Right ventricle myocardium inferior (tissue), 1 donor: ENCODE data around the gene EDN3. TPM values are rescaled to one million over a fixed set of nuclear protein-coding genes. Genes with fewer than 3 reads are reported as not detected.
"Not testable (repeated sequence)": the region's sequence is repeated elsewhere in the genome, so short reads cannot be mapped to it uniquely, and the experiment has no call there.

Experiments
- ATAC-seq: fragments of 200-7000 bp; cut with Tn5 transposase; one replicate; pipeline ENCODE4 v1.9.1; 2020; ENCODE audit warnings: mild to moderate bottlenecking, moderate library complexity
- DNase-seq: peaks from one replicate; pipeline ENCODE4 v3.0.0; 2021; ENCODE audit errors: missing footprints
- intact Hi-C: fragments of 100-400 bp; cut with DNase I; formaldehyde crosslinking; loops from one replicate; pipeline ENCODE4 v1.11.0; 2022
- total RNA-seq: library from RNA; stranded (reverse); fragmentation: NEBNext Ultra II Directional; extraction: Animal tissue kit (Norgen Biotek cat#: 25700); gene quantifications from one replicate; pipeline ENCODE4 v1.2.1, GENCODE V29; 2021
- donor health status: DM: no; HTN: yes; CAD: no; lungs with severe emphysema.

Gene EDN3
- total RNA-seq, 1 donor from 2014 or later: not detected

- no peak for ATAC-seq
- DNase-seq: no peak
- intact Hi-C loops: no loop called here
These were observed 31.4 kb downstream of the EDN3 start for GRCh38 chr20:59331721-59332329.

DNA sequence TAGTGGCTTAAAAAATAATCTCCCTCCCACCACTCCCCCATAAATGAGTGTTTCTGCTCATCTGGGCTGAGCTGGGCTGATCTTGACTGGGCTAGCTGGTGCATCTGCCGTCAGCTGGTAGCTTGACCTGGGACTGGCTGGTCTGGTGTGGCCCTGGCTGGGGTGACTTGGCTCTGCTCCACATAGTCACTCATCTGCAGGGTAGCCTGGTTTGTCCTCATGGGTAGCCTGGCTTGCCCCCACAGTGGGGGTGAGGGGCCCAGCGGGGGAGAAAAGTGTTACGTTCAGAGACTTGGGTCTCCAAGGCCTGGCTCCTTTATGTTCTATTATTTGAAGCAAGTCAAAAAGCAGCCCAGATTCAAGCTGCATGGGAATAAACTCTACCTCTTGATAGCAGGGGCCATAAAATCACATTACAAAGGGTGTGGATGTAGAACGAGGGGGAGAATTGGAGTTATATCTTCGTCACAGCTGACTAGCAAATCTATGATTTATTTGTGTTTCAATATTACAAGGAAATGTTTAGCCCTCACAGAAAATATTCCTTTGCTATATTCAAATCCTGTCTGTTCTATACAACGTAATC lies 32.9 kb downstream of the EDN3 start:
- no peak for ATAC-seq
- intact Hi-C loops: no loop called here
- no peak for DNase-seq

DNA sequence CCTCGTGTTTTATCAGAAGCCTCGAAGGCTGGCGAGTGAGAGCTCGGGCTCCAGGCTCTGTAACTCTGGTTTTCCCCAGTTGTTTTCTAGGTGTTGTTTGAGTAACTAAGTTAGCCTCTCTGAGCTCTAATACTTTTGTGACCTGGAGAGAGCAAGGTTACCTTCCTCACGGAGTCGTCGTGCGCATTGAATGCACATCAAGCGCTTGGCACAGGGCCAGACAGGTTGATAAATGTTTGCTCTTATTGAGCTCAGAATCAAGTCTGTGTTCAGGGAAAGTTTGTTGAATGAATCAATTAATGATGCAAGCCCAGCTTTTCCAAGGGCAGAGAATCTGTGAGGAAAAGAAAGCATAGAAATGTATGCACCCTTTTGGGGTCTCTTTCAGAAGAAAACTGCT lies 33.5 kb downstream of the EDN3 start:
- ATAC-seq: no peak
- no peak for DNase-seq
- intact Hi-C loops: no loop called here

DNA sequence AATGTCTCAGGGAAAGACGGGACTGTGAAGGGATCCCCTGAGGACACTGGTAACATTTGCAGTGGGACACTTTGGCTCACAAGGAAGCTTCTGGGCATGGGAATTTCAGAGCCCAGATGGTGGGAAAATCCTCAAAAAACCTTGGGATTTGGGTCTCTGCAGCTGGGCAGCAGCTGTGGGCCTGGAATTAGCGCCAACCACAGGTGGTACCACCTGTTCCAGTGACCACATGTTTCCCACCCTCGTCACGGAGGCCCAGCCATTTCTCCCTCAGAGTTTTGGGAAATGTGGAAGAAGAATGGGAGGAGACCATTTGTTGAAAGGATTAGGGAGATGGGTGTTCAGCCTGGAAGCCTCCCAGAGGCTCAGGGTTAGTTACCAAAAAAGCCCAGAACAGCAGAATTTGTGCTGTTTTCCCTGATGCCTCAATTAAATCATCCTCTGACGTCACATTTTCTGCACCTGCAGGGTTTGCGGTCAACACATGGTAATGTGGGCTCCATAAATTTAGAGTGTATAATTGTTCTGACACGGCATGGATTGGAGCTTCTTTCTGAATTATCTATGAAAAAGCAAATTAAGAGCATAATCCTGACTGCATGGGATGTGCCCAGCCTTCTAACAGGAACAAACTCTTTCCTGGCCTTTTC lies 34.4 kb downstream of the EDN3 start:
- DNase-seq (no peak), ATAC-seq (no peak)
- intact Hi-C loops: no loop called here

- ATAC-seq (no peak), DNase-seq (no peak)
- intact Hi-C loops: no loop called here
These were observed 35.0 kb downstream of the EDN3 start for GRCh38 chr20:59335377-59335776.

- ATAC-seq (no peak), DNase-seq (no peak)
- intact Hi-C loops: no loop called here
These were observed 36.1 kb downstream of the EDN3 start for GRCh38 chr20:59336540-59336939.

DNA sequence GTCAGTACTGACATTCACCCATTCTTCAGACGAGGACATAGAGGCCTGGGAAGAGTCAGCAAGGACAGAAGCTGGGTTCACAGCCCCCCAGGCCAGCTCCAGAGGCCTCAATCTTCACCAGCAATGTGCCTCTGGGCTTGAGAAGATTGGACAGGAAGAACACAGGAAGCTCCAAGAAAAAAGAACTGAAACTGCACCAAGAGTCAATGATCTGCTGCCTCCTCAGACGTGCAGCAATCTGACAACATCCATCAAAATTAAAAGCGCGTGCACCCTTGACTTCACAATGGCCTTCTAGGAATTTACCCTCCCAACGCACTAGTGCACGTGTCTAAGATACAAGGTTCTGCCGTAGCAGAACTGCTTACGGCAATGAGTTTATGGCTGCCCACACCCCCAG lies 38.0 kb downstream of the EDN3 start:
- ATAC-seq, intact Hi-C loops, DNase-seq: not testable (repeated sequence)

DNA sequence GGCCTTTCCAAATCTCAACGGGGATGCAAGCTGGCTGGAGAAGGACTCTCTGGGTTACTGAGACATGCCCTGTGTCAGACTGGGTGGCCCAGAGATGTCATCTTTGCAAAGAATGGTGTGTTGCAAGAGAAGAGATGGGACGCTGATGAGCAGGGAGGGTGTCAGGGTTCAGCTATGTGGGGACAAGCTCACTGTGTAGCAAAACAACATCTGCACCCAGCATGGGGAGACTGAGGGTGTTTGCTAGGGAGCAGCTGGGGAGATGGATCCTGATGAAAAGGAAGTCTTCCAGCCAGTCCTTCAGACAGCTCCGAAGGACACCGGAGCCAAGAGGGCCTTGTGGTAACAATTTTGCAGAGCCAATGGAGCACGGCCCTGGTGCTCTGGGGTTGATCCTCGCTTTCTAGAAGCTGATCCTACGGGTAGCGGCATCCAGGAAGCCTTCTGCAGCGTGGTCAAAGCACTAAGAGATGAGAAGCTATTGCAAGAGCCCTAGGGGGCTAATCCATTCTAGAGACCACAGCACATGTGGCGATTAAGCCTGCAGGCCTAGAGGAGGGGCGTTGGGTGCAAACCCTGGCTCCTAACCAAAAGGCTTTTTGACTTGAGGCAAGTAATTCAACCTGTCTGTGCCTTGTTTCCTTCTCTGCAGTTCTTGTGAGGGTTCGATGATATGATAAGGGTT lies 39.9 kb downstream of the EDN3 start:
- intact Hi-C loops: no loop called here
- ATAC-seq: no peak
- DNase-seq: no peak

DNA sequence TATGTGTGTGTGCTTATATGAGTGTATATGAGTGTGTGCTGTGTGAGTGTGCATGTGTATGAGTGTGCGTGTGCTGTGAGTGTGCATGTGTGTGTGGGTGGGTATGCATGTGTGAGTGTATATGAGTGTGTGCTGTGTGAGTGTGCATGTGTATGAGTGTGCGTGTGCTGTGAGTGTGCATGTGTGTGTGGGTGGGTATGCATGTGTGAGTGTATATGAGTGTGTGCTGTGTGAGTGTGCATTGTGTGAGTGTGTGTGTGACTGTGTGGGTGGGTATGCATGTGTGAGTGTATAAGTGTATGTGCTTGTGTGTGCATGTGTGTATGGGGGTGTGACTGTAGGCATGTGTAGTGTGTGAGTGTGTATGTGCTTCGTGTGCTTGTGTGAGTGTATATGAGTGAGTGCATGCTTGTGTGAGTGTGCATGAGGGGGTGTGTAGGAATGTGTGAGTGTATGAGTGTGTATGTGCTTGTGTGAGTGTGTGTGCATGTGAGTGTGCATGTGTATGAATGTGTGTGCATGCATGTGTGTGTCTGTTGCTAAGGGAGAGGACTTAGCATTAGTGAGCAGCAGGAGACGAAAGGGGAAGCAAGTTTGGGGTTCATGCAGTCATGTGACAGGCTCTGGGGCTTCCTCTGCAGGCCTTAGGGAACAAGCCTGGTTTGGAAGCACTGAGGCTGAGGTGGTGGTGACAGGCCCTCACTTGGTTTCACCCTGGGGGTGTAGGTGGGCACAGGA lies 41.0 kb downstream of the EDN3 start:
- intact Hi-C loops, DNase-seq, ATAC-seq: not testable (repeated sequence)

DNA sequence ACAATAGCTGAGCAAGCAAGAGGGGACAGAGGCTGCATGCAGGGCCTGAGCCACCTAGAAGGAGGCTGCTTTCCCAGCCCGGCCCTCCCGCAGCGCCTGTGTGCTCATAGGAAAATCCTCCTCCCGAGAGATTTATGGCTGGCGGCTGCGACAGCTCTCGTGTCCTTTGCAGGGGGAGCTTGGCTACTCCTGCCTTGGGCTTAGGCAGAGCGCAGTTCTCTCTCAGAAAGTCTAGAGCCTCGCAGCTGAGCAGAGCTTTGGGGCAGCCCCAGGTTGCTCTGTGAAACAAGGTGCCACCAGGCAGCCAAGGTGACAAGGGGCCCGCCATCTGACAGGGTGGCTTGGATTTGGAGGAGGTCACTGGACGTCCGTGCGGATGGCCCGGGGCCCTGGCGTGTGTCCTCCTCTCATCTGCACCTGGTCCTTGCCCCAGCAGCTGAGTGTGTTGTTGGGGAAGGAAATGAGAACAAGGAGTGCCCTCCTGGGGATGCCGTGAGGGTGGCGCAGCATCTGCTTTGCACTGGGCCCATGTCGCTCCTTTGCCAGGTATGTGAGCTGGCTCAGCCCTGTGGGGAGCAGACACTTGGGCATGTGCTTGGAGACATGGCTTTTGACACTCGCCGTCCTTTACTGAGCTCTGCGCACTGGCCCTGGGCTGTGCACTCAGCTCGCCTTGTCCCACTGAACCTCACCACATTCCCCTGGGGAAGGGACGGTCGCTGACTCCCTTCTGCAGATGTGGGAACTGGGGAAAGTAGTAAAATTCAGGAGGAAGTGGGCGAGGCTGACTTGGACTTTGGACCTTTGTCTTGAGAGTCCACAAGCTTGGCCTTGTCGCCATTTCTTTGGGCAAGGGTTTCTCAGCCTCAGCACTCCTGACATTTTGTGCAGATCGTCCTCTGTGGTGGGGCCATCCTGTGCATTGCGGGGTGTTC lies 41.9 kb downstream of the EDN3 start:
- intact Hi-C loops: no loop called here
- ATAC-seq (no peak), DNase-seq (no peak)

DNA sequence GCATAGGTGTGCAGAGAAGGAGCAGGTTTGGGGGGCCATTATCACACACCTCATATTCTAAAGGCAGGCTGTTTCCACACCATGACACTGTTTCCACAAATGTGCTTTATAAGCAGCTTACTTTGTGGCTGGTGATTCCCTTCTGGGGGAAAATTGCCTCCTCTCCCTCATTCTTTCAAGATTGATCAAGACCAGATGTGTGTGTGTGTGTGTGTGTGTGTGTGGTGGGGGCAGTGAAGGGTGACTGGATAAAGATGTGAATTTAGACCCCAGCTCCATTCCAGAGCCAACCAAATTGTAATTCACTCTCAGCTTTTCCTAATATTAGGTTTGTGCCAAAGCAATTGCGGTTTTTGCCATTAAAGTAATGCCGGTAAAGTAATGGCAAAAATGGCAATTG lies 45.6 kb downstream of the EDN3 start:
- intact Hi-C loops: no loop called here
- DNase-seq: no peak
- ATAC-seq: no peak

DNA sequence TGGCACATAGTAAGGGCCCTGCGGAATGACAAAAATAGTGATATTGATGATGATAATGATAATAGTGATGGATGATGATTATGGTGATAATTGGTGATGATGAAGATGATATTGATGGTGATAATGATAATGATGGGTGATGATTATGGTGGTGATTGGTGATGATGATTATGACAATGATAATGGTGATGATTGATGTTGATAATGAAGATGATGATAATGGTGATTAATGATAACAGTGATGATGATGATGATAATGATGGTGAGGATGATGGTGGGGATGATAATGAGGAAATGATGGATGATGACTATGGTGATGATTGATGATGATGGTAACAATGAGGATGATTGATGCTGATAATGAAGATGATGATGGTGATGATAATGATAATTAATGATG lies 48.9 kb downstream of the EDN3 start:
- intact Hi-C loops: no loop called here
- ATAC-seq: no peak
- no peak for DNase-seq

DNA sequence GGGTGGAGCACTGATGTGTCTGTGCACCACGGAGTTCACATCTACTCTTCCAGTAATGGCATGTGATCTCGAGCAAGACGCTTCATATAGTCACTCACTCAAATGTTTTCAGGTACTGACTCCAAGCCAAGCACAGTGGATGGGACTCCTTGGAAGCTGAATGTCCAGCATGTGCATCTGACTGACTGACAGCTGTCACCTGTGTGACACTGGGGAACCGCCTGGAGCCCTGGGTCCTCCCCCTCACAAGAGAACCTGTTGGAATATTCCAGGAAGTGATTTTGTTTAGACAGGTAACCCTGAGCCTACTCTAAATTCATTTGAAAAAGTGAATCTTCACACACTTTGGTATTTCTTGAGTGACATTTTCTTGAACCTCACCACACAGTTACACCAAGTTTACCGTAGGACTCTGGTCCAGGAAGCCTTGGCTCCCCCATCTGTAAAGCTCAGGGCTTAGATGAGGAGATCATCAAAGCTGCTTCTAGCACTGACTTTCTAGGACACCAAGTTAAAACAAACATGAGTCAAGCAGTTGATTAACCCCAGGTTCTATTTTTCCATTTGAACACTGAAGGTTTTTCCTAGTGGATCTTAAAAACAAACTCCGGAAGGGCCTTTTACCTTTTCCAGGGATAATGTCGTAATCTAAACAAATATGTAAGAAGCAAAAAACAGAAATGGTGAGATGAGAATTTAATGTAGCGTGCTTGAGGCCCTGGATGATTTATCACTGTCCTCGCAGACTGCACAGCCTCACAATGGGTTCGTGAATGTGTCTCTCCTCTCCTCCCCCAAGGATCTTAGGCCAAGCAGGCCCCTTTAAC lies 50.1 kb downstream of the EDN3 start:
- intact Hi-C loops: no loop called here
- no peak for ATAC-seq

DNA sequence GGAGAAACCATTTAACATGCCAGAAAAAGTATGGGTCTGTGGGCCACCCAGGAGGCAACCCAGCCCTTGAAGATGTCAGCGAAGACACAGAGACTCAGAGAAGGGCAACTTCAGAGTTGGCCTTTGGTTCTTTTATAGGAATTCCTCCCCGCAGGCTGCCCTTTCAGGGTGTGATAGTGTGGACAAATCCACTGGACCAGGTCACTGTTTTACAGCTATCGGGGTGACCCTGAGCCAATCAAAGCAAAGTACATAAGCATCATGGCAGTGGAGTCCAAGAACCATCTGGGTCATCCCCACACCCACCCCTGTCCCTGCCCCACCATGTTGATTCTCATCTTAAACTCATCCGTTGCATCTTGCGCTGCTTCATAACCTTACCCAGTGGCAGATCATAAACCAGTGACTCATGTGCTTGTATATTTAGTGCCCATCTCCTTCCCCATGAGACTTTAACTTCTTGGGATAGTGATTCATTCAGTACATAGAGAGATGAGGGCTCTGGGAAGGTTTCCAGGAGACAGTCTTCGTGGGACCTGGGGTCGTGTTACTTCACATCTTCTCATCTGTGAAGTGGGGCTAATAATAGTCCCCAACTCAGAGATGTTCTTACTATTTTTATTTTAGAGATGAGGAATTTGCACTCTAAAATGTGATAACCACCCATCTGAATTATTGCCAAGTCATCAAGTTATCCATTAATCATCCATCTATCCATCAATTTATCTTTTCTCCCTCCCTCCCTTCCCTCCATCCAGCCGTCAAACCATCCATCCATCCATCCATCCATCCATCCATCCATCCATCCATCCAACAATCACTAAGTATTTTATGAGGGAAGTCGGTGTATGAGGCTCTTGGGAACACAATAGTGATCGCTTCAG lies 51.0 kb downstream of the EDN3 start:
- ATAC-seq (no peak), DNase-seq (no peak)
- intact Hi-C loops: no loop called here

More for the DNA sequence above, 50.1 kb downstream of the EDN3 start:
- no peak for DNase-seq

DNA sequence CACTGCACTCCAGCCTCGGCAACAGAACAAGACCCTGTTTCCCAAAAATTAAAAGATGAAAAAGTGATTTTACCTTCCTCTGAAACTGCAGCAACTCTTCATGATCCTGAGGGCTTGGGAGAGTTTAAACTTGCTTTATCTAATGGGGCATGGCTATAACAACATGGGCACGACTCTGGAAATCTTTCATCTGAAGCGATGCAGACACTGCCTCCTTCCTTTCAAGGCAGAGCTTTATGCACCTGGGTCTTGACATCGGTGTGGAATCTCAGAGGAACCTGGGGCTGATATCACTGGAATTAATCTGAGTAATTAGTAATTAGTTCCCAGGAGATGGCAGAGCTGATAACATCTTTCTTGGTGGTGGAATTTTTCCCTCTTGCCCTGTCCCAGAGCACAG lies 52.1 kb downstream of the EDN3 start:
- DNase-seq (no peak), ATAC-seq (no peak)
- intact Hi-C loops: no loop called here

GRCh38 chr20:59352990-59353389 lies 52.6 kb downstream of the EDN3 start:
- no peak for DNase-seq
- ATAC-seq: no peak
- intact Hi-C loops: no loop called here

DNA sequence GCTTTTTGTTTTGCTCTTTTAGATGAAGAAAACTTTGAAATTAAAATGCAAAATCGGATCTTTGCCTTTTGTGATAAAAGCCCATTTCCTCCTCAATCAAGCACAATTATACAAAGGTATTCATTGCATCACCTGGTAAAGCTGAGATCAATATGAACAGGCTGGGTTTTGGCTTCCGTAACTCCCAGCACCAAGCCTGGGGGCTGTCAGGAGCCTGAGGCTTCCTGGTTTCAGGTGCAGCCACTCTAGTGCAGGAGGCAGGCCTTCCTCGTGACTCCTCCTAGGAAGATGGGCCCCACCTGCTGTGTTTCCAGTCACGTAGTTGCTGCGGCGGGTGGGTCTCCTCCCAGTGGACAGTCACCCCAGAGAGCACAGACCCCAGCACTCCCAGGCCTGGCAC lies 54.0 kb downstream of the EDN3 start:
- ATAC-seq: no peak
- DNase-seq: no peak
- intact Hi-C loops: no loop called here
